Esophagus muscularis mucosa (tissue), 4 donors: ENCODE measurements around the gene PRSS58. TPM values are rescaled to one million over a fixed set of nuclear protein-coding genes. Genes with fewer than 3 reads are reported as not detected.

ENCODE experiments used
- DNase-seq: peaks from one replicate; pipeline ENCODE4 v3.0.0-alpha.2; 2017; ENCODE audit errors: extremely low spot score
- H3K27ac ChIP-seq, 4 donors: fragments of 200-600 bp; sonication (generic); replicated peaks in 1 of 4; 1 replicate in 3 of 4; 2 replicates in 1 of 4; pipeline ENCODE4 v1.5.1; 2016 to 2019; ENCODE audit warnings: mild to moderate bottlenecking in 1 of 4
- H3K27me3 ChIP-seq, 4 donors: fragments of 200-600 bp; sonication (generic); one replicate each; pipeline versions ENCODE4 v1.5.1 to v1.6.0; 2016 to 2019
- H3K36me3 ChIP-seq, 4 donors: fragments of 200-600 bp; sonication (generic); one replicate each; pipeline ENCODE4 v1.5.1; 2016 to 2019
- H3K4me1 ChIP-seq, 4 donors: fragments of 200-600 bp; sonication (generic); one replicate each; pipeline ENCODE4 v1.5.1; 2016 to 2019
- H3K4me3 ChIP-seq, 4 donors: fragments of 200-600 bp; sonication (generic); 1 replicate in 2 of 4; 2 replicates in 2 of 4; pipeline ENCODE4 v1.5.1; 2016 to 2019; ENCODE audit warnings: mild to moderate bottlenecking in 4 of 4, moderate library complexity in 1 of 4
- H3K9me3 ChIP-seq, 4 donors: fragments of 200-600 bp; sonication (generic); 1 replicate in 3 of 4; 2 replicates in 1 of 4; pipeline ENCODE4 v1.5.1; 2016 to 2019
- CTCF ChIP-seq, 3 experiments: fragments of 200-600 bp in 2 of 3; fragments of 450-650 bp in 1 of 3; sonication (generic) in 2 of 3; IDR thresholded peaks; one replicate each; pipeline ENCODE4 v1.5.1; 2017 to 2019; ENCODE audit warnings: antibody characterized with exemption in 3 of 3, mild to moderate bottlenecking in 2 of 3, moderate library complexity in 1 of 3
- EP300 ChIP-seq: sonication (generic); formaldehyde crosslinking; IDR thresholded peaks from one replicate; pipeline ENCODE4 v1.6.1; 2017; ENCODE audit warnings: antibody characterized with exemption
- POLR2A ChIP-seq: fragments of 450-650 bp; IDR thresholded peaks from one replicate; pipeline ENCODE4 v1.6.1; 2017; ENCODE audit warnings: antibody characterized with exemption, moderate library complexity, mild to moderate bottlenecking, low read depth
- POLR2AphosphoS5 ChIP-seq, 2 donors: sonication (generic); formaldehyde crosslinking; IDR thresholded peaks; one replicate each; pipeline ENCODE4 v1.6.1; 2017; ENCODE audit warnings: antibody characterized with exemption in 2 of 2
- WGBS: methylation state at CpG from one replicate; pipeline ENCODE4 v1.1.5; 2018; 5-methylcytosine and 5-hydroxymethylcytosine counted together
- intact Hi-C: fragments of 100-400 bp; cut with DNase I; formaldehyde crosslinking; loops from one replicate; pipeline ENCODE4 v1.15.1; 2023
- small RNA-seq, 3 donors: library from RNA; depleted of rRNA; stranded (forward); fragments of <200 nt; gene quantifications; one replicate each; pipeline ENCODE3, GENCODE V24; 2016
- total RNA-seq, 4 donors: library from RNA; depleted of rRNA; stranded (reverse); fragments of >200 nt; gene quantifications; one replicate each; pipeline versions ENCODE4 v1.1.0 to v1.2.1, GENCODE V29; 2016

The PRSS58 gene
- total RNA-seq, 4 donors from 2014 or later = not detected

- TF ChIP-seq EP300 = no peak
- no peak for TF ChIP-seq POLR2AphosphoS5 (IDR thresholded peaks at IDR 0.05)
- TF ChIP-seq CTCF (IDR thresholded peaks at IDR 0.05) = no peak
- TF ChIP-seq POLR2A = no peak
- Histone ChIP-seq H3K4me3 (no peak overlapping the region), H3K4me1 (no peaks in the 10 kb centered on the region), H3K27ac (no peak overlapping the region), H3K36me3 (no peaks in the 10 kb centered on the region), H3K27me3 (peaks cover 0 to 12% (median 0%) of the 10 kb centered on the region in 4 donors), H3K9me3 (no peaks in the 10 kb centered on the region)
- DNase-seq = no peak
- intact Hi-C loops = no loop called here
- WGBS = 62% methylated on average over 4 of the region's 4 CpGs
Observed at GRCh38 chr7:142240546-142240945, 17.3 kb downstream of the PRSS58 start.

GRCh38 chr7:142231716-142232115 lies 26.1 kb downstream of the PRSS58 start:
- 21% methylated on average over 7 of the region's 7 CpGs for WGBS
- TF ChIP-seq POLR2A = no peak
- no peak for TF ChIP-seq POLR2AphosphoS5 (IDR thresholded peaks at IDR 0.05)
- TF ChIP-seq CTCF (IDR thresholded peaks at IDR 0.05) = no peak
- TF ChIP-seq EP300 = no peak
- H3K27ac ChIP-seq = no peak overlapping the region
- H3K9me3 ChIP-seq = no peaks in the 10 kb centered on the region
- H3K4me3 ChIP-seq = no peak overlapping the region
- no peak for DNase-seq
- H3K4me1 ChIP-seq = no peaks in the 10 kb centered on the region
- no peaks in the 10 kb centered on the region for H3K36me3 ChIP-seq
- H3K27me3 ChIP-seq = peaks cover 0 to 14% (median 0%) of the 10 kb centered on the region in 4 donors
- intact Hi-C loops = no loop called here

- no peak overlapping the region for H3K27ac ChIP-seq
- no peaks in the 10 kb centered on the region for H3K36me3 ChIP-seq
- peaks cover 0 to 7% (median 0%) of the 10 kb centered on the region in 4 donors for H3K27me3 ChIP-seq
- whole genome bisulfite sequencing = 31% methylated on average over 1 of the region's 1 CpG
- H3K4me3 ChIP-seq = no peak overlapping the region
- no peaks in the 10 kb centered on the region for H3K9me3 ChIP-seq
- no peak for DNase-seq
- no peaks in the 10 kb centered on the region for H3K4me1 ChIP-seq
- intact Hi-C loops = no loop called here
- TF ChIP-seq EP300 (no peak), POLR2AphosphoS5 (IDR thresholded peaks at IDR 0.05) (no peak), POLR2A (no peak), CTCF (IDR thresholded peaks at IDR 0.05) (no peak)
Observed at GRCh38 chr7:142228537-142229104, 29.2 kb downstream of the PRSS58 start.

Small RNA genes within 50 kb of the gene (small RNA-seq; reads per million reads assigned to genes)
- gene TRBV1 = 0 reads per million in 3 donors

Other genes with a start within 250 kb of the PRSS58 start
- under 1 TPM in 2 of 4 donors, not detected in 2; under 0.01 to 0.11 TPM for gene MGAM2, start 146.3 kb downstream of the PRSS58 start, total RNA-seq